GM21786 (cell line): Measurements from ENCODE around the gene GRIA3.

ENCODE experiments used
- ATAC-seq: cut with Tn5 transposase; IDR thresholded peaks from one replicate; pipeline ENCODE4 v1.9.1; 2021; ENCODE audit not compliant: unreplicated experiment

GRIA3 gene

GRCh38 chrX:123184219-123184865 lies at the start of gene GRIA3:
GRIA3 (plus strand) TSS chrX:123184278; CDS start chrX:123184536, 258 bp downstream.
- ATAC-seq = no peak

DNA sequence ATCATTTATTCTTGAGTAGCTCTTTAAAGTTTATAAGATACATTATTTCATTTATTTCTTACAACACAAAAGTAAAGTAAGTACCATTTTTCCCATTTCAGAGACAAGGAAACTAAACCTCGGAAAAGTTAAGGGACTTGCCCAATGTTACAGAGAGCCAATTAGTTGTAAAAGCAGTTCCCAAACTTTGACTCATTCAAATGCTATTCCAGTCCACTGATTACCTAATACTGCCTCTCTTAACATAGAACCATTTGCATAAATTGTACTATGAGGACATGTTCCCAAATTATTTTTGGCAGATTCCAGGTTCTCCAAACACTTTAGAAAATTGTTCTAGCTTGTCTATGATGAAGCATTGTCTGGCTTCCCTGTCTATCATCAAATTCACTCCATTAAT lies 45.6 kb upstream of the GRIA3 start:
- ATAC-seq = no peak

GRCh38 chrX:123140454-123140853 lies 43.6 kb upstream of the GRIA3 start:
- ATAC-seq = no peak

GRCh38 chrX:123140904-123141303 lies 43.2 kb upstream of the GRIA3 start:
- ATAC-seq = no peak

GRCh38 chrX:123153846-123154335 lies 30.2 kb upstream of the GRIA3 start:
- no peak for ATAC-seq

DNA sequence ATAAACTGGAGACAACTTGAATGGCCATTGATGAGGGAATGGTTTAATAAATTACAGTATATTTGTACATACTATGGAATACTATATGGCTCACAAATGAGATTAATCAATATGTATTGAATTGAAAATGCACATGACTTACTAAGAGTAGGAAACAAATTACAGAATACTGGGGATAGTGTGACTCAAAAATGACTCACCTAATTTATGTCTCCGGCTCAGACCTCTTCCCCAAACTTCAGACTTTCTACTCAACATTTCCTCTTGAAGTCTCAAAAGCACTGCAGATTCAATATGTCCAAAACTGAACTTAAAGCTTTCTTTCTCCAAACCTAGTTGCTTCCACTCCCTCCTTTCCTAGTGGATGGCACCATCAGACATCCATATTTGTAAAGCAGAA lies 28.8 kb upstream of the GRIA3 start:
- no peak for ATAC-seq

GRCh38 chrX:123157586-123157985 lies 26.5 kb upstream of the GRIA3 start:
- ATAC-seq = no peak

DNA sequence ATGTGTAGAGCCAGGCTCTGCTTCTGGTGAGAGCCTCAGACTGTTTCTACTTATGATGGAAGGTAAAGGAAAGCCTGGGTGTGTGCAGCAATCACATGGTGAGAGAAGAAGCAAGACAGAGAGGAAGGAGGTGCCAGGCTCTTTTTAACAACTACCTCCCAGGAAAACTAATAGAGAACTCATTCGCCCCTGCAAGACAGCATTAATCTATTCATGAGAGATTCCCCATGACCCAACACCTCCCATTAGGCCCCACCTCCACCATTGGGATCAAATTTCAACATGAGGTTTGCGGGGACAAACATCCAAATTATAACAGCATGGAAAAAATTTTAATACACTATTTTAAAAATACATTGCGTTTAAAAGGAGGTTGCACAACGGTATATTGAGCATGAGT lies 24.7 kb upstream of the GRIA3 start:
- ATAC-seq = no peak

DNA sequence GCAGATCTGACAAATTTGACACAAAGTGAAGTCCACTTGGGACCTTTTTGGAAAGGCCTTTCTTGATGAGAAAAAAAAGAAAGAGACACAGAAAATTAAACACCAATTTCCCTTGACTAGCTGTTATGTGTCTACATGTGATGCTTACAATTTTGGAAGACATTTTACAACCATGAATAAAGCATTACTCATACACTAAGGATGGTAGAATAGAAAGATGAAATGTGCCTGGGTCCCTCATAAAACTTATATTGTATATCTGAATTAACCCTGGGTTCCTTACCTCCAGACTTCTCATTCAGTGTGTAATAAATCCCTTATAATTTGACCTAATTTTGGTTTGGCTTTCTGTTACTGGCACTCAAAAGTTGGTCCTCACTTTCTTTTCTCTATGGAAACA lies 16.5 kb upstream of the GRIA3 start:
- ATAC-seq = no peak

DNA sequence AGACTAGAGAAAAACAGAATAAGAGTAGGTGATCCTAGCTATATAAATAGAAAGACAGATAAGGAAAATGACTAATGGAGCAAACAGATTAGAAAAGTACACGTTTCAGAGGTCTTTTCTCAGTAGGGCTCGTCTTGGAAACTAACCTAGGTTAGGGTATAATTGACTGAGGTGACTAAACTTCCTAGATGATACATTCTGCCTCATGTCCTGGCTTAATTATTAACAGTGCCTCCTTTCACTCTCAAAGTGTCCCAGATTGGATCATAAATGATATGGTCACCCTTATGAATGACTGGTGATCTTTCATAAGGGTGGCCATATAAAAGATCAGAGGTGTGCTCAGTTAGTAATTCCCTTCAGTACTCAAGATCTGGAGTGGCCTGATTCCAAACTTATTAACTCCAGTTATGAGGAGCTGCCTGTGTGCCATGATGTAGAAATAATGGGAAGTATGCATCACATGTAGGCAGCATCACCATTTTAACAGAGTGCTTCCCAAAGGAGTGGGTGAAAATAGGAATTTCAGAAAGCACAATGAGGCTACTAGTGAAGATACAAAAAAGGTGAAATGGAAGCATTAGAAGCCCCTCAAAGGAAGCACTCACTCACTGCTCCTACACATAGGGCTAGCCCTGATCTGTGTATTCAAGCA lies 14.7 kb upstream of the GRIA3 start:
- ATAC-seq = peak; percentile 58

GRCh38 chrX:123170546-123170945 lies 13.5 kb upstream of the GRIA3 start:
- no peak for ATAC-seq

DNA sequence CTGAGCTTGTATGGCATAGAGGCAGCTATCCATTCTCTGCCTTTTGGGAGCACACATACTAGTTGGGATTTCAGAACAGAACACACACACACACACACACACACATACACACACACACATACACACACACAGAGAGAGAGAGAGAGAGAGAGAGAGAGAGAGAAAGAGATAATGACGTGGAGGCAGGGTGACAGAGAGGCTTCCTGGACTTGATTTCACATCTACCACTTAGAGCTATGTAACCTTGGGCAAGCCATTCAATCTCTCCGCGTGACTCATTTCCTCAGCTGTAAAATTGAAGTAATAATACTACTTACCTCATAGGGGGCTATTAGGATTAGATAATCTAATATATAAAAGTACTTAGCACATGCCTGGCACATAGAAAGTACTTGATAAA lies 12.3 kb upstream of the GRIA3 start:
- ATAC-seq = no peak

GRCh38 chrX:123172869-123173268 lies 11.2 kb upstream of the GRIA3 start:
- ATAC-seq = no peak

GRCh38 chrX:123173833-123174232 lies 10.2 kb upstream of the GRIA3 start:
- no peak for ATAC-seq

GRCh38 chrX:123175366-123176122 lies 8.5 kb upstream of the GRIA3 start:
- no peak for ATAC-seq

DNA sequence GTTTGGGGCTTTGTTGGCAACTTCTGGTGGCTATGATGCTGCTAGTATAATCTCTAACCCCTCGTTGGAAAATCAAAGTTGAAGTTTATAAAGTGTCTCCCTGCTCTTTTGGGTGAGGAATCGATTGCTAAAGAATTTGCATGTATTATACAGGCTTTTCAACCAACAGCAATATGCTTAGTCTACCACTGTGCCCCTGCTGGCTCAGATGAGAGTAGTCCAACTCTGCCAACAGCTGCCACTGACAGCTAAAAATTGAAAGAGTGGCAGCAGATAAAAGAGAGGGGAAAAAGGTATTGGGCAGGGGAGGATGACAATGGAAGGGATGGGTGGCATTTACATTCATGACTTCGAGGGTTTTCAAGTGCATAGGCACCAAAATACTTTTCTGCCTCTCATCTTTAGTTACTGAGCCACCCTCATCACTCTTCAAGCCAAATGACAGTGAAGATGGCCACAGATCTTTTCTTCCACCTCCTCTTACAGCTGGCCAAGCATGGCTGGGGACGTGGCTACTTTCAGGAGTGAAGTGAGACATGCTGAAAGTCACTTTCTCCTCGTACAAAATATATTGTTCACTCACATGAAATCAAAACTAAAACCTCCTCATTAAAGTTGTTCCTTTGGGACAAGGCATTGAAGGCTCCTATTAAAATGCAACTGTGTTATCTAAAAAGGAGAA lies 2.7 kb upstream of the GRIA3 start:
- no peak for ATAC-seq

DNA sequence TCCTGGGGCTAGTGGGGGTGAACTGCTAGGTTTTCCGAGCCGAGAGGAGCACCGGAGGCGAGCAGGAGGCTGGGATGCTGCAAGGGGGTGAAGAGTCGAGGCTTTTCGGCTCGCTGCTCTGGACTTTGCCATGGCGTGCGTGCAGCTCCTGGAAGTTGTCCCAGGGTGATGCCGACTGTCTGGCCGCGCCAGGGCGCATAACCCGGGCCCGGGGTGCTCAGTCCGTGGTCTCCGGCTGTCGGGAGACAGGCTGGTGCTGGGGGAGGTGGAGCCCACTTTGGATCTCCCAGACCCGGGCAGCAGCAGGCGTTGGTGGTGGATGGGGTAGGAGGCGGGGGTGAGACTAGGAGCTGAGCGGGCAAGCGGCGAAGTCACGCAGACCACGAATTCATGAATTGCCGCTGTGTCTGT lies 793 bp downstream of the GRIA3 start:
- no peak for ATAC-seq

DNA sequence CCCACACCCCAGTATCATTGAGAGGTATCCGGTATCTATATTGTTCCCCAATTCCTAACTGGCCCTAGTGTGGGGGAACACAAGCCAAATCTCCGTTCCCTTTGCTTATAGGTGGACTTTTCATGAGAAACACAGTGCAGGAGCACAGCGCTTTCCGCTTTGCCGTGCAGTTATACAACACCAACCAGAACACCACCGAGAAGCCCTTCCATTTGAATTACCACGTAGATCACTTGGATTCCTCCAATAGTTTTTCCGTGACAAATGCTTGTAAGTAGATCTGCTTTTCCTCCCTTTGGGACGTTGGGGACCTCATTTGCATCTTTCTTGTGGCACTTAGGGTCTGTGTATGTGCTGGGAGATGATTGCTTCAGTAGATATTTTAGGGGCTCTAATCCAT lies 1.6 kb downstream of the GRIA3 start:
- ATAC-seq = no peak

- ATAC-seq = no peak
These were observed 2.7 kb downstream of the GRIA3 start for GRCh38 chrX:123186801-123187200.

- no peak for ATAC-seq
These were observed 4.0 kb downstream of the GRIA3 start for GRCh38 chrX:123188081-123188480.

GRCh38 chrX:123189338-123189737 lies 5.3 kb downstream of the GRIA3 start:
- ATAC-seq = no peak
